Stimulated activated CD4-positive, alpha-beta T cell treated with anti-CD3 and anti-CD28 coated beads, Interleukin-12 subunit alpha, Interleukin-12 subunit beta, amount 100 ng/mL, for 4 hours (primary cell): ENCODE results near the gene ASAH2B.
"Not testable (repeated sequence)": the region's sequence is repeated elsewhere in the genome, so short reads cannot be mapped to it uniquely, and the experiment has no call there.

Experiments used
- DNase-seq: peaks from one replicate; pipeline ENCODE4 v3.0.0-alpha.2; 2020

The ASAH2B gene

GRCh38 chr10:50739618-50740292 lies at the start of gene ASAH2B:
Gene ASAH2B, plus strand, starts transcription at chr10:50739936. Its CDS starts 5,195 bp downstream, at chr10:50745131.
- DNase-seq = peak; percentile 73

- not testable (repeated sequence) for DNase-seq
These were observed 41.9 kb upstream of the ASAH2B start for GRCh38 chr10:50697819-50698218.

GRCh38 chr10:50701947-50702346 lies 37.8 kb upstream of the ASAH2B start:
- DNase-seq = not testable (repeated sequence)

GRCh38 chr10:50702997-50703396 lies 36.7 kb upstream of the ASAH2B start:
- not testable (repeated sequence) for DNase-seq

- DNase-seq = not testable (repeated sequence)
These were observed 35.2 kb upstream of the ASAH2B start for GRCh38 chr10:50704436-50705079.

GRCh38 chr10:50706006-50706405 lies 33.7 kb upstream of the ASAH2B start:
- not testable (repeated sequence) for DNase-seq

- not testable (repeated sequence) for DNase-seq
These were observed 29.5 kb upstream of the ASAH2B start for GRCh38 chr10:50710241-50710640.

- not testable (repeated sequence) for DNase-seq
These were observed 15.9 kb upstream of the ASAH2B start for GRCh38 chr10:50723812-50724211.

- DNase-seq = not testable (repeated sequence)
These were observed 11.6 kb upstream of the ASAH2B start for GRCh38 chr10:50728112-50728511.

- not testable (repeated sequence) for DNase-seq
These were observed 634 bp upstream of the ASAH2B start for GRCh38 chr10:50738987-50739617.

- DNase-seq = peak; percentile 10
These were observed 535 bp downstream of the ASAH2B start for GRCh38 chr10:50740293-50740648.

GRCh38 chr10:50742820-50743219 lies 3.1 kb downstream of the ASAH2B start:
- DNase-seq = not testable (repeated sequence)

- DNase-seq = not testable (repeated sequence)
These were observed 27.2 kb downstream of the ASAH2B start for GRCh38 chr10:50766774-50767513.

- DNase-seq = not testable (repeated sequence)
These were observed 32.3 kb downstream of the ASAH2B start for GRCh38 chr10:50772042-50772441.

GRCh38 chr10:50774868-50775267 lies 35.1 kb downstream of the ASAH2B start:
- DNase-seq = not testable (repeated sequence)

GRCh38 chr10:50780036-50780435 lies 40.3 kb downstream of the ASAH2B start:
- DNase-seq = not testable (repeated sequence)

GRCh38 chr10:50782017-50782416 lies 42.3 kb downstream of the ASAH2B start:
- not testable (repeated sequence) for DNase-seq

- not testable (repeated sequence) for DNase-seq
These were observed 48.2 kb downstream of the ASAH2B start for GRCh38 chr10:50787962-50788361.

GRCh38 chr10:50788951-50789945 lies 49.5 kb downstream of the ASAH2B start:
- no peak for DNase-seq

- DNase-seq = no peak
These were observed 54.8 kb downstream of the ASAH2B start for GRCh38 chr10:50794490-50794889.

- DNase-seq = no peak
These were observed 57.0 kb downstream of the ASAH2B start for GRCh38 chr10:50796693-50797092.

- DNase-seq = no peak
These were observed 58.6 kb downstream of the ASAH2B start for GRCh38 chr10:50798297-50798696.
